Endodermal cell (in vitro differentiated cells): ENCODE results near the gene RUFY4. TPM values are rescaled to one million over a fixed set of nuclear protein-coding genes. Genes with fewer than 3 reads are reported as not detected.

Experiments
- DNase-seq: peaks from one replicate; pipeline ENCODE4 v3.0.0-alpha.2; 2017
- H3K27ac ChIP-seq: 2 replicates; pipeline ENCODE4 v1.5.1; 2013; ENCODE audit warnings: mild to moderate bottlenecking, low read depth, low read length, moderate library complexity
- H3K27me3 ChIP-seq: 2 replicates; pipeline ENCODE4 v1.6.1; 2013; ENCODE audit warnings: mild to moderate bottlenecking, low read length, moderate library complexity; ENCODE audit not compliant: insufficient read depth, control insufficient read depth, poor library complexity, severe bottlenecking
- H3K36me3 ChIP-seq: 2 replicates; pipeline ENCODE4 v1.7.0; 2013; ENCODE audit warnings: mild to moderate bottlenecking, low read length, moderate library complexity; ENCODE audit not compliant: control insufficient read depth, insufficient read depth
- H3K4me1 ChIP-seq: one replicate; pipeline ENCODE4 v1.7.0; 2013; ENCODE audit warnings: low read length; ENCODE audit not compliant: control insufficient read depth, insufficient read depth
- H3K4me3 ChIP-seq: 2 replicates; pipeline ENCODE4 v1.5.1; 2013; ENCODE audit warnings: mild to moderate bottlenecking, low read length, moderate library complexity
- H3K9ac ChIP-seq: 2 replicates; pipeline ENCODE4 v1.6.1; 2013; ENCODE audit warnings: mild to moderate bottlenecking, low read length, moderate library complexity; ENCODE audit not compliant: poor library complexity, severe bottlenecking; ENCODE audit errors: extremely low read depth
- H3K9me3 ChIP-seq: 2 replicates; pipeline ENCODE4 v1.6.1; 2013; ENCODE audit warnings: mild to moderate bottlenecking, low read length, moderate library complexity; ENCODE audit not compliant: control insufficient read depth
- H3K27ac Mint-ChIP-seq: 2 replicates; pipeline ENCODE4 v1.8.0; 2020; ENCODE audit warnings: mixed read lengths
- H3K27me3 Mint-ChIP-seq: 2 replicates; pipeline ENCODE4 v1.8.0; 2021; ENCODE audit warnings: mild to moderate bottlenecking, mixed read lengths; ENCODE audit not compliant: insufficient read depth
- H3K36me3 Mint-ChIP-seq: 2 replicates; pipeline ENCODE4 v1.8.0; 2020; ENCODE audit warnings: low read depth, mixed read lengths
- H3K4me1 Mint-ChIP-seq: 2 replicates; pipeline ENCODE4 v1.8.0; 2020; ENCODE audit warnings: mixed read lengths
- H3K4me3 Mint-ChIP-seq: 2 replicates; pipeline ENCODE4 v1.8.0; 2020; ENCODE audit warnings: mild to moderate bottlenecking, moderate library complexity, mixed read lengths
- H3K9me3 Mint-ChIP-seq: 2 replicates; pipeline ENCODE4 v1.8.0; 2020; ENCODE audit warnings: mild to moderate bottlenecking, mixed read lengths
- CTCF ChIP-seq: fragments of 200-600 bp; sonication (generic); conservative IDR thresholded peaks from 2 replicates; pipeline ENCODE4 v1.5.0; 2021; ENCODE audit warnings: antibody characterized with exemption, mild to moderate bottlenecking
- WGBS, 2 experiments: methylation state at CpG; one replicate each; pipeline versions ENCODE4 v1.1.5 to v1.1.7; 2013; ENCODE audit warnings: missing lambda C conversion rate in 2 of 2, mixed read lengths in 1 of 2; ENCODE audit not compliant: insufficient coverage in 1 of 2, insufficient read length in 1 of 2; 5-methylcytosine and 5-hydroxymethylcytosine counted together
- total RNA-seq, 2 donors: library from RNA; stranded (reverse); fragmentation: NEBNext Ultra II Directional in 1 of 2; extraction: Animal tissue kit (Norgen Biotek cat#: 25700) in 1 of 2; gene quantifications; 2 replicates in 1 of 2; 3 replicates in 1 of 2; pipeline ENCODE4 v1.2.1, GENCODE V29; 2021

RUFY4 gene
- total RNA-seq, 2 donors from 2014 or later, result 0.35 TPM; not detected in 1

GRCh38 chr2:218063486-218063885 is 5.6 kb upstream of the RUFY4 start:
- Mint-ChIP-seq H3K4me3 (no peak overlapping the region), H3K4me1 (peaks cover 3% of the 10 kb centered on the region), H3K36me3 (no peaks in the 10 kb centered on the region), H3K27me3 (peaks cover 23% of the 10 kb centered on the region), H3K9me3 (no peaks in the 10 kb centered on the region), H3K27ac (no peak overlapping the region)
- WGBS, 2 experiments, result 94 to 100% methylated on average over 5 of the region's 5 CpGs
- TF ChIP-seq CTCF, result no peak
- Histone ChIP-seq H3K9ac (no peak overlapping the region), H3K27me3 (peaks cover 18% of the 10 kb centered on the region), H3K27ac (no peak overlapping the region), H3K9me3 (no peaks in the 10 kb centered on the region), H3K36me3 (no peaks in the 10 kb centered on the region), H3K4me3 (no peak overlapping the region), H3K4me1 (peaks cover 3% of the 10 kb centered on the region)
- DNase-seq, result no peak

- Histone ChIP-seq H3K9ac (no peak overlapping the region), H3K4me1 (no peaks in the 10 kb centered on the region), H3K9me3 (no peaks in the 10 kb centered on the region), H3K4me3 (no peak overlapping the region), H3K27ac (no peak overlapping the region), H3K36me3 (no peaks in the 10 kb centered on the region), H3K27me3 (peaks cover 20% of the 10 kb centered on the region)
- no peak for DNase-seq
- no peaks in the 10 kb centered on the region for H3K36me3 Mint-ChIP-seq
- H3K27ac Mint-ChIP-seq, result no peak overlapping the region
- H3K27me3 Mint-ChIP-seq, result peaks cover 23% of the 10 kb centered on the region
- no peak overlapping the region for H3K4me3 Mint-ChIP-seq
- H3K4me1 Mint-ChIP-seq, result peaks cover 4% of the 10 kb centered on the region
- no peak for TF ChIP-seq CTCF
- no peaks in the 10 kb centered on the region for H3K9me3 Mint-ChIP-seq
- WGBS, 2 experiments, result 82 to 100% methylated on average over 2 to 6 of the region's 6 CpGs
Observed at GRCh38 chr2:218063896-218064295, 5.2 kb upstream of the RUFY4 start.

- Mint-ChIP-seq H3K36me3 (no peaks in the 10 kb centered on the region), H3K27ac (no peak overlapping the region), H3K4me1 (peaks cover 7% of the 10 kb centered on the region), H3K9me3 (no peaks in the 10 kb centered on the region), H3K4me3 (no peak overlapping the region), H3K27me3 (peaks cover 23% of the 10 kb centered on the region)
- no peak for TF ChIP-seq CTCF
- WGBS, 2 experiments, result 68 to 74% methylated on average over 4 to 9 of the region's 9 CpGs
- Histone ChIP-seq H3K9ac (no peak overlapping the region), H3K4me1 (no peaks in the 10 kb centered on the region), H3K4me3 (no peak overlapping the region), H3K36me3 (no peaks in the 10 kb centered on the region), H3K9me3 (no peaks in the 10 kb centered on the region), H3K27ac (no peak overlapping the region), H3K27me3 (peaks cover 27% of the 10 kb centered on the region)
- no peak for DNase-seq
Observed at GRCh38 chr2:218065239-218066006, 3.6 kb upstream of the RUFY4 start.
